Left renal cortex interstitium (tissue), 4 donors: ENCODE measurements around the gene PRMT1. TPM values are rescaled to one million over a fixed set of nuclear protein-coding genes. Genes with fewer than 3 reads are reported as not detected.
A peak's percentile ranks its signal among the peaks of the same experiment; 100 is the strongest.

Experiments
- DNase-seq, 4 donors: peaks; one replicate each; pipeline ENCODE4 v3.0.0-alpha.2; 2013; ENCODE audit warnings: low read depth in 4 of 4, low spot score in 2 of 4, missing footprints in 1 of 4
- polyA plus RNA-seq, 4 donors: library from polyadenylated mRNA; unstranded; fragments of 120-200 nt; gene quantifications; one replicate each; pipeline ENCODE4 v1.2.1, GENCODE V29; 2013; ENCODE audit not compliant: insufficient read length in 4 of 4

Gene PRMT1
- polyA plus RNA-seq, 4 donors: 192 to 264 (median 241) TPM

DNA sequence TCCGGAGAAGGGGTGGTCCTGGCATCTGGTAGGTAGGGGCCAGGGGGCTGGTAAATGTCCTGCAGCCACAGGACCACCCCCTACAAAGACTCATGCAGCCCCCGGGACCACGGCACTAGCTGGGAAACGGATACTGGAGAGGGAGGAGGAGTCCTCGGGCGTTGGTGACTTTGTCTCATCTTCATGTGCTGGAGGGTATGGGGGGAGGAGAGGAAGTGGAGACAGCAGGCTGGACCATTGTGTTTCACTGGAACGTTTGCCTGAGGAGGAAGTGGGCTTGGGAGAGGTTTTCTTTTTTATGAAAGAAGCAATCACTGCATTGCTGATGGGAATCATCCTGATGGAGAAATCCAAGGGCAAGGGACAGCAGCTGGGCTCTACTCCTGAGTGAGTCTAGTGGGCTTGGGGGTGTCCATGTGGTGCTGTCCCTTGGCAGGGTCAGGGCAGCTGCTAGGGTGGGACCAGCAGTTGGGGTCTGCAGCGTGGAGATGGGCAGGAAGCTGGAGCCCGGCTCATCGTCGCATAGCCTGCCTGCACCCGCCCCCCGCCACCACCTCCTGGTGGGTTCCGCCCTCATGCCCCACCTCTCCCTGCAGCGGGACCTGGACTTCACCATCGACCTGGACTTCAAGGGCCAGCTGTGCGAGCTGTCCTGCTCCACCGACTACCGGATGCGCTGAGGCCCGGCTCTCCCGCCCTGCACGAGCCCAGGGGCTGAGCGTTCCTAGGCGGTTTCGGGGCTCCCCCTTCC is 10.7 kb downstream of the PRMT1 start:
- no peak for DNase-seq

DNA sequence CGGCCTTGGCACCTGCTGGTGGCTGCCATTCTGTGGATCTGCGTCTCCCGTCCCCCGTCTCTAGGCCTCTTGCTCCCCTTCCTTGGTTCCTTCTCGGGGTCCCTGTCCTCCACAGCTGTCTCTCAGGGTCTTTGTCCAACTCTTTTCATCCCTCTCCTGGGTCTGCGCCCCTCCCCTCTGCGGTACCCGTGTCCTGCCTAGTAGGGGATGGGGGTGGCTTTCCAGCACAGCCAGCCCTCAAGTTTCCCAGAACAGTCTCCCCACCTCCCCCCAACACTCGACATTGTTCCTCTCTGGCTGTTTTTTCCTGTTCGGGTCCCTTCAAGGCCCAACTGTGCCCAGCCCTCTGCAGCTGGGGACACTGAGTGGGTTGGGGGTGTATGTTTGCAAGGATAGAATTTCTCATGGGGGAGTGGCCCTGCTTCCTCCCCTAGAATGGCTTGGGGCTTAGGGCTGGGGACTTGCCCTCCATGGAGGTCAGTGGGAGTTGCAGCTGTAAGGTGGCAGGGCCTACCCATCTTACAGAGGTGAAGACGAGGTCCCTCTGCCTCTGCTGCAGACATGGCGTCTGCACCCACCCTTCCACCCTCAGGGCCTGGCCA is 11.6 kb downstream of the PRMT1 start:
- DNase-seq: no peak

DNA sequence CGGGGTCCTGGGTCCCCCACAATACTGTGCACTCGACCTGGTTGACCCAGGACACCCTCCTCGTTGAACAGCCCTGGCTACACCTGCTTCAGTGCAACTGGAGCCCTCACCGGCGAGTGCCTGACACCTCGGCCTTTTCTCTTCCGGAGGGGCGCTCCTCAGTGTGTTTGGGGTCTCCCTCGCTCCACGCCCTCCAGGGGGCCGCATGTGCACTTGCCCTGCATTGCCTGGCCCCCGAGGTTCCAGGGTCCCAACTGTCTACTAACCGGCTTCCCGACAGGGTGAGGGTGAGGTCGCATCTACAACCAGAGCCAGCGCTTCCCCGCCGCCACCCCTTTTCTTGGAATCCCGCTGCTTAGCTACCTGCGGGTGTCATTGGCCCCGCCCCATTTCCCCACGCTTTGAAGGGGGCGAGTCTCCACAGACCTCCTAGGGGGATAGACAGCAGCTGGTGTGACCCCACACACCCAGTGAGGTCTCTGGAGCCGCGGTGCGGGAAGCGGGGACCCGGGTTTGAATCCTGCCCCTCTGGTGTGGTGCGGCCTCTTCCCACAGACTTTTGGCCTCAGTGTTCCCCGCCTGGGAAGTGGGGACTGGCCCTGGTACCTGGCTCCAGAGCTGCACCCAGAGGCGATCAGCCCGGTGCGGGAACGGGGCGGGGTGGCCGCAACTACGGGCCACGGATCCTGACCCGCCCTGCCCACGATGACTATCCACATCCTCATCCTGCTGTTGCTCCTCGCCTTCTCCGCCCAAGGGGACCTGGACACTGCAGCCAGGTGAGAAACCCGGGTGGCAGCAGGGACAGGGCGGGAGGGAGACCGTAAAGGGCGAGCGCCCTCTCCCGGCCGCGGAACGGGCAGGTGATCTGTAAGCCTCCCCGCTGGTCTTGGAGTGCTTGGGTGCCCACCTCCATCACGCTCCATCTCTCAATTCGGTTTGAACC is 12.3 kb downstream of the PRMT1 start, which contains the start of gene ADM5:
TSS of gene ADM5 (plus strand) at position 462 of the 946 bp plus-strand sequence. CDS start at position 706, 244 bp downstream.
- no peak for DNase-seq

DNA sequence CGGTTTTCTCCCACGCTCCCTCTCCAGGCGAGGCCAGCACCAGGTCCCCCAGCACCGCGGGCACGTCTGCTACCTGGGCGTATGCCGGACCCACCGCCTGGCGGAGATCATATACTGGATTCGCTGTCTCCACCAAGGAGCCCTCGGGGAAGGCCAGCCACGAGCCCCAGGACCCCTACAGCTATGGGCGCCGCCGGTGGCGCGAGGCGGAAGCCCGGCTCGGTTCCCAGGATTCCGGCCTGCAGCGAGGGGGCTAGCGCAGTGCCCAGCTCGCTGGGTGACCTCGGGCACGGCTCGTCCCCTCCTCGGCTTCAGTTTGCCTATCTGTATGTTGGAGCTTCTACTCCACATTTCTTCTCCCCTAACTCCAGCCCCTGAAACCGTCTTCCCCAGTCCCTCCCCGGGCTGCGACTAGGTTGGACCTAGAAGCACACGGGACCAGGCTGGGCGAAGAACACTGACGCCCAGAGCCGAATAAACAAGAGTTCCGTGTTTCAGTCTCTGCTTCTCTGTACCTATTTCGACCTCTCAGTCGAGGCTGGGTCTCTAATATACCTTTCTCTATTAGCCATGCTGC is 13.1 kb downstream of the PRMT1 start:
- no peak for DNase-seq

DNA sequence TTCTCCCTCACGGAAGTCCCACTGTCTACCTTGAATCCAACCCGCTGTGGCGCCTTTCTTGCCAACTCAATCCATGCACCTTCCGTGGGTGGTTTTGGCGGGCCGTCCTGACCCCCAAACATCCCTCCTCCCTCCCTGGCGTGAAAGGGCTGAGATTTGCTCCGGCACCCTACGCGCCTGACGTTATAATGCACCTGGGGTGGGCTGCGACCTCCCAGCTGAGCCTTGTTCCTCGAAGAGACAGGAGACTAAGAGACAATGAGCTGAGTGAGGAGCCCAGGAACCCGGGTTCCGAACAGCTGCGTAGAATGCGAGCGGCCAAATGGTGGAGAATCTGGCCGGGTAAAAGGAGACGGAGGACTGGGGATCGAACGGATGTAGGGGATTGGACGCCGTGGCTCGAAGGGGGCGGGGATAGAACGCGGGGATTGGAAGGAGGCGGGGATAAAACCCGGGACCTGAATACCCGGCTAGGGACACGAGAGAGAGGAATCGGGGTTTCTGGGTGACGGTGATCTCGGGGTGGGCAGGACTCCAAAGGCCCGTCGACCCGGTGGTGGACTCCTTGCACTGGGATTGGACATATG is 13.7 kb downstream of the PRMT1 start, which contains the start of gene CPT1C:
TSS of gene CPT1C (plus strand) at position 461 of the 587 bp plus-strand sequence. CDS start 1,137 bp downstream, outside the sequence.
- DNase-seq: peak in 1 of 4 donors; percentile 52

DNA sequence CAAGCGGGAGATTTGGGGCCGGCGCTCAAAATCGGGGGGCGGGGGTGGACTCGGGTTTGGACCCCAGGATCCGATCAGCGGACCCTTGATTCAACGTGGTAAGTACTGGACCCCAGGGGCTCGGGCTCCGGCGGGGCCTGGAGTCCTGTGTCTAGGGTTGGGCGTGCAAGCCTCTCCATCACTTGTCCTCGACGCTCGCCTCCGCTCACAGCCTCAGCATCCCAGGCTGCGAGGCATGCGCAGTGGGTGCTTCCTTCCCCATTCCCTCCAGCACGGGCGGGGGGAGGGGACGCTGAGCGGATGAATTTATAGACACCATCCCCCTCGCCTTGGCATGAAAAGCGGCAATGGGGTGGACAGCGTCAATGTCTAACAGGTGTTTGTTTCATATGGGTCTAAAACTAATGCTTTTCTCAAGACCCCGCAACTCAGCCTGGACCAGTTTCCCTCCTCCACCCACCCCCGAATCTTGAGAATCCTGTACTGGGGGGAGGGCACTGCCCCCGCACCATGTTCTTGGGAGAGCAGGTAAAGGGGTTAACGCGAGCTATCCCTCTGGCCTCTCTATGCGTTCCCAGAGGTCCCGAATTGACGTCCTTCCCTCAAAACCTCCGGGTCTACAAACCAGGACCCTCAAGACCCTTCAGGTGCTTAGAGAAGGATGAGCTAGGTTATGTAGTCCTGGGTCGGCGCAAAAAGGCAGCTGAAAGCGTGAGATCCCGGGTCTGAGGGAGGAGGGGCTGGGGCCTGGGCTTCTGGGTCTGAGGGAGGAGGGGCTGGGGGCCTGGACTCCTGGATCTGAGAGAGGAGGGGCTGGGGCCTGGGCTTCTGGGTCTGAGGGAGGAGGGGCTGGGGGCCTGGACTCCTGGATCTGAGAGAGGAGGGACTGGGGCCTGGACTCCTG is 14.4 kb downstream of the PRMT1 start:
- no peak for DNase-seq

DNA sequence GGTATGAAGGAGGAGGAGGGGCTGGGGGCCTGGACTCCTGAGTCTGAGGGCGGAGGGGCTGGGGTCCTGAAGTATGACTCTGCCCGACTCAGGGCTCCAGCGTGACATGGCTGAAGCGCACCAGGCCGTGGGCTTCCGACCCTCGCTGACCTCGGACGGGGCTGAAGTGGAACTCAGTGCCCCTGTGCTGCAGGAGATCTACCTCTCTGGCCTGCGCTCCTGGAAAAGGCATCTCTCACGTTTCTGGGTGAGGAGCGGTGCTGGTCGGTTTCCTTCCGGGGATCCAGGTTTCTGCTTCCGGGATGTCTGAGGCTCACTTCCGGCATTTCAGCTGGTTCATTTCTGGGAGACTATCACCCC is 15.1 kb downstream of the PRMT1 start:
- DNase-seq: no peak

DNA sequence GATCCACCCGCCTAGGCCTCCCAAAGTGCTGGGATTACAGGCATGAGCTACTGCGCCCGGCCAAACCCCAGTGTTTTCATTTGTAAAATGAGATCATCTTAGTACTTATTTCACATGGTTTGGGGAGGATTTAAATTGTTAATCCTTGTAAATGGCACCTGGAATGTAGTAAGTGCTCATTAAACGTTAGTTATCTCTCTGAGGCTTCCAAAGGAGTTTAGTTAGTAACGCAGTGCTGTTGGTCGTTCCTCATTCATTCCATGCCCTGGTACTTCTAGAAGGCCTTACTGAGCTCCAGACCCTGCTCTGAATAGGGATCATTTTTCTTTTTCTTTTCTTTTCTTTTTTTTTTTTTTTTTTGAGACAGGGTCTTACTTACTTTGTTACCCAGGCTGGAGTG is 19.0 kb downstream of the PRMT1 start:
- DNase-seq: no peak

DNA sequence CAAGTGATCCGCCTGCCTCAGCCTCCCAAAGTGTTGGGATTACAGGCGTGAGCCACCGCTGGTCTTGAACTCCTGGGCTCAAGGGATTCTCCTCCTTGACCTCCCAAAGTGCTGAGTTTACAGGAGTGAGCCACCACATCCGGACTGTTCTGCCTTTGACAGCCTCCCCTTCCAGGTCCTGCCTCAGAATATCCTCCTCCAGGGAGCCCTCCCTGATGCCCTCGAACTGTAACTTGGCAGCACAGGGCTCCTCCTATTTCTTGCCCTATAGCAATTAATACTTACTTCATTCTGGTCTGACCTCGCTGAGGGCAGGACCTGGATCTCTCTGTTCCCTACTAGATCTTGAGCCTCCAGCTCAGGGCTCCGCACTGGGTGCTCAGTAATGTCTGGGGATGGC is 19.8 kb downstream of the PRMT1 start:
- DNase-seq: no peak

DNA sequence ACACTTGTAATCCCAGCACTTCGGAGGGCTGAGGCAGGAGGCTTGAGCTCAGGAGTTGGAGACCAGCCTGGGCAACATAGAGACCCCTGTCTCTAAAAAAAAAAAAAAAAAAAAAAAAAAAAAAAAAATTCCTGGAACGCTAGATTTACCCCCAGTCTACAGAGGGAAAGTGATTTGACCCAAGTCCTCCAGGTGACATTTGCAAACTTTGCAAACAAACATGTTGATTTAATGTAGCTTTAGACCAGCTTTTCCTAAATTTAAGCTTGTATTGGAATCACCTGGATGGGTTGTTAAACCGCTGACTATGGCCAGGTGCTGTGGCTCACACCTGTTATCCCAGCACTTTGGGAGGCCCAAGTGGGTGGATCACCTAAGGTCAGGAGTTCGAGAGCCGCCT is 22.3 kb downstream of the PRMT1 start:
- no peak for DNase-seq

DNA sequence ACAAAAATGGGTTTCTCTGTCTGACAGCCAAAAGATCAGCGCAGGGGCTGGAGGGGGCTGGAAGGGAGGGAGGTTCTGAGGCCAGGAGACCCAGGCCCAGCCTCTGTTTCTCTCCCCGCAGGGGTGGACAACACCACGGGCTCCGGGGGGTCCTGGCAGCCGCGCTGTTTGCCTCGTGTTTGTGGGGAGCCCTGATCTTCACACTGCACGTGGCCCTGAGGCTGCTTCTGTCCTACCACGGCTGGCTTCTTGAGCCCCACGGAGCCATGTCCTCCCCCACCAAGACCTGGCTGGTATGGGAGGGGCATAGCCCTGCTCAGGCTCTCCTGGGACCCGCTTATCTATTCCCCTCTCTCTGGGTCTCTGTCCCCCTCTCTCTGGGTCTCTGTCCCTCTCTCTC is 23.5 kb downstream of the PRMT1 start:
- DNase-seq: no peak

DNA sequence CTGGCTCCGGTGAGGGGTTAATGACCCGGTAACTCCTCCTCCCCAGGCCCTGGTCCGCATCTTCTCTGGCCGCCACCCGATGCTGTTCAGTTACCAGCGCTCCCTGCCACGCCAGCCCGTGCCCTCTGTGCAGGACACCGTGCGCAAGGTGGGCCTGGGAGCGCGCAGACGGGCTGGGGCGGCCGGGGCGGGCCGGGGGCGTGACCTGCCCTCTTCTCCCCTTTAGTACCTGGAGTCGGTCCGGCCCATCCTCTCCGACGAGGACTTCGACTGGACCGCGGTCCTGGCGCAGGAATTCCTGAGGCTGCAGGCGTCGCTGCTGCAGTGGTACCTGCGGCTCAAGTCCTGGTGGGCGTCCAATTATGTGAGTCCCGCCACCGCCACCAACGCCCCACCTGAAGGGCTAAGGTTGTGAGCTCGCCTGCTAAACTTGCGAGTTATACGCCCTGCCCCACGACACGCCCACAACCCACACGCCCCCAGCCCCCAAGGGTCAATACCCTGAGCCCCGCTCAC is 24.3 kb downstream of the PRMT1 start:
- DNase-seq: no peak

DNA sequence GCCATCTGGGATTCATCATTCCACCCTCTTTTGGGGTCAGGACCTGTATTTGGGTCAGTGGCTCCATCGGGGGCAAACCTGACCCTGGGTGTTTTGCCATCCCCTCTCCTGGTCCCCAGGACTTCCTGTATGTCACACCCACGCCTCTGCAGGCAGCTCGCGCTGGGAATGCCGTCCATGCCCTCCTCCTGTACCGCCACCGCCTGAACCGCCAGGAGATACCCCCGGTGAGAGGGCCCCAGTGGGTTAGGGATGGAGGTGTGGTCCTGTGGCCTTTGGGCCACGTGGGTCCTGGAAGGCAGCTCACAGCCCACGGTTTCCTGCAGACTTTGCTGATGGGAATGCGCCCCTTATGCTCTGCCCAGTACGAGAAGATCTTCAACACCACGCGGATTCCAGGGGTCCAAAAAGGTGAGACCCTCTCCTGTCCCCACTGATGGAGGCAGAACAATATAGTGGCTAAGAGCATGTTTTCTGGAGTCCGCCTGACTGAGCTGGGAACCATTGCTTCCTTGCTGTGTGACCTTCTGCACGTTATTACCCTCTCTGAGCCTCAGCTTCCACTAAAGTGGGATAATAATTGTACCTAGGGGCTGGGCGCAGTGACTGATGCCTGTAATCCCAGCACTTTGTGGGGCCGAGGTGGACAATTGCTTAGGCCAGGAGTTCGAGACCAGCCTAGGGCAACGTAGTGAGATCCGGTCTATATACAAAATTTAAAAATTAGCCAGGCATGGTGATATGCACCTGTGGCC is 28.0 kb downstream of the PRMT1 start:
- no peak for DNase-seq

DNA sequence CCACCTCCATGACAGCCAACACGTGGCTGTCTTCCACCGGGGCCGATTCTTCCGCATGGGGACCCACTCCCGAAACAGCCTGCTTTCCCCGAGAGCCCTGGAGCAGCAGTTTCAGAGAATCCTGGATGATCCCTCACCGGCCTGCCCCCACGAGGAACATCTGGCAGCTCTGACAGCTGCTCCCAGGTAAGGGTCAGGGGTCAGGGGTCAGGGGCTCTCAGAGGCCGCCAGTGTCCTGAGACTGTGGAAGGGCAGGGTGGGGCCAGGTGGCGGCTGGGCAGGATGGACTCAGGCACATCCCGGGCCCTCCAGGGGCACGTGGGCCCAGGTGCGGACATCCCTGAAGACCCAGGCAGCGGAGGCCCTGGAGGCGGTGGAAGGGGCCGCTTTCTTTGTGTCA is 28.8 kb downstream of the PRMT1 start:
- no peak for DNase-seq

DNA sequence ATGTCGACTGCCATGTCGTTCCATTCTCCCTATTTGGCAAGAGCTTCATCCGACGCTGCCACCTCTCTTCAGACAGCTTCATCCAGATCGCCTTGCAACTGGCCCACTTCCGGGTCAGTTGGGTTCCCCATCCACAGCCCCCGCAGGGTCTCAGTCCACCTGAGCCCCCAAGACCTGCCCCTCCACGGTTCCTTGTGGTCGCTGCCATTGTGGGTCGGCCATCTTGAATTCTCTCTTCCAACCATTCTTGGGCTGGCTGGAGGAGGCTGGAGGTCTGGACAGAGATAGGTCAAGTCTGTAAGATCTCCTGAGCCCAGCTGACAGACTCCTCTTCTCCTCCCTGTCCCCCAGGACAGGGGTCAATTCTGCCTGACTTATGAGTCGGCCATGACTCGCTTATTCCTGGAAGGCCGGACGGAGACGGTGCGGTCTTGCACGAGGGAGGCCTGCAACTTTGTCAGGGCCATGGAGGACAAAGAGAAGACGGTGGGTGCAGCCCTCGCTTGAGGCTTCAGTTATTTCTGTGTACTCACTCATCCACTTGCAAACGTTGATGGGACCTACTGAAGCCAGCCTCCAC is 33.4 kb downstream of the PRMT1 start:
- DNase-seq: no peak

DNA sequence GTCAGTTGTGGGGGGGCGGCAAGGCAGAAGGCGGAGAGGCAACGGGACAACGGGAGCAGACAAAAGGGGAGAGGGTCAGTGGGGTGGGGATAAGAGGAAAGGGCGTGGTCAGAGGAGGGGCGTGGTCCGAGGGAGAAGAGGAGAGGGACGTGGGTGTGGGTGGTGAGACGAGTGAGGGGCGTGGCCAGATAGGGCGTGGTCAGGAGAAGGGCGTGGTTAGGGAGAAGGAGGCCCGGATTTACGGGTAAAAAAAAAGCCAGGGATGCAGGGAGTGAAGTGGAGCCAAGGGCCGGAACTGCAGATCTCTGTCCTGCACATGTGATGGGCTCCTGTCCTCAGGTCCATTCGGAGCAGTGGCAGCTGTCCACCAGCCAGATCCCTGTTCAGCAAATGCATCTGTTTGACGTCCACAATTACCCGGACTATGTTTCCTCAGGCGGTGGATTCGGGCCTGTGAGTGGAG is 35.4 kb downstream of the PRMT1 start:
- no peak for DNase-seq

DNA sequence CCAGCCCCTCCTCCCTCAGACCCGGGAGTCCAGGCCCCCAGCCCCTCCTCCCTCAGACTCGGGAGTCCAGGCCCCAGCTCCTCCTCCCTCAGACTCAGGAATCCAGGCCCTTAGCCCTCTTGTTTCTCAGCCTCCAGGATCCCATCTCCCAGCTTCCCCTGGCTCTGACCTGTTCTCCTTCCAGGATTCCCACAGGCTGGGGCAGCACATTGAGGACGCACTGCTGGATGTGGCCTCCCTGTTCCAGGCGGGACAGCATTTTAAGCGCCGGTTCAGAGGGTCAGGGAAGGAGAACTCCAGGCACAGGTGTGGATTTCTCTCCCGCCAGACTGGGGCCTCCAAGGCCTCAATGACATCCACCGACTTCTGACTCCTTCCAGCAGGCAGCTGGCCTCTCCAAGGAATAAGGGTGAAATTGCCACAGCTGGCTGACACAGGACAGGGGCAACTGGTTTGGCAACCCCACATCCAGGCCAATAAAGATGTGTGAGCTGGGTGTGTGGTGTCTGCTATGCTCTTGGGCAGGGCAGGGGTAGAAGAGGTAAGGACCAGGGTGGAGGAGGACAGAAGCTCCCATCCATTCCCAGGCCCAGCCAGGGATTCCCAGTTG is 36.3 kb downstream of the PRMT1 start:
- DNase-seq: no peak

DNA sequence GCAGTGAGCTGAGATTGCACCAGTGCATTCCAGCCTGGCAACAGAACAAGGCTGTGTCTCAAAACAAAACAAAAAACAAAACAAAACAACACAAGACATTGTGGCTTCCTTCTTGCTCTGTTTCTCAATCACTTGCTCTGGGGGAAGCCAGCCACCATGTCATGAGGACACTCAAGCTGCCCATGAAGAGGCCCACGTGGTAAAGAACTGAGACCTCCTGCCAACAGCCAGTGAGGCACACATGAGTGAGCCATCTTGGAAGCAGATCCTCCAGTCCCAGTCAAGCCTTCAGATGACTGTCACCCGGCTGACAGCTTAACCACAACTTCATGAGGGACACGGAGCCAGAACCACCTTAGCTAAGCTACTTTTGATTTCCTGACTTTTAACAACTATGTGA is 39.1 kb downstream of the PRMT1 start:
- no peak for DNase-seq
